Measurements from ENCODE around the gene GPR146. TPM values are rescaled to one million over a fixed set of nuclear protein-coding genes. Genes with fewer than 3 reads are reported as not detected.

Gene GPR146
- total RNA-seq, 1 donor from 2014 or later, result 2.2 TPM

GRCh38 chr7:1056785-1057410 is 12.6 kb downstream of the GPR146 start:
- no peak for DNase-seq (ENCODE audit: low read depth)

GRCh38 chr7:1057416-1058291 is 13.3 kb downstream of the GPR146 start:
- DNase-seq (ENCODE audit: low read depth), result no peak

GRCh38 chr7:1058311-1058710 is 14.0 kb downstream of the GPR146 start:
- DNase-seq (ENCODE audit: low read depth), result no peak

- DNase-seq (ENCODE audit: low read depth), result no peak
Observed at GRCh38 chr7:1058821-1059199, 14.5 kb downstream of the GPR146 start.

- no peak for DNase-seq (ENCODE audit: low read depth)
Observed at GRCh38 chr7:1059200-1060091, 15.1 kb downstream of the GPR146 start.

GRCh38 chr7:1060315-1061072 is 16.1 kb downstream of the GPR146 start:
- DNase-seq (ENCODE audit: low read depth), result no peak

- DNase-seq (ENCODE audit: low read depth), result no peak
Observed at GRCh38 chr7:1061180-1061579, 16.8 kb downstream of the GPR146 start.

GRCh38 chr7:1062296-1063294 is 18.2 kb downstream of the GPR146 start:
- DNase-seq (ENCODE audit: low read depth), result no peak

GRCh38 chr7:1063361-1063760 is 19.0 kb downstream of the GPR146 start:
- no peak for DNase-seq (ENCODE audit: low read depth)

- DNase-seq (ENCODE audit: low read depth), result no peak
Observed at GRCh38 chr7:1064581-1064980, 20.2 kb downstream of the GPR146 start.

GRCh38 chr7:1065263-1065584 is 20.9 kb downstream of the GPR146 start:
- DNase-seq (ENCODE audit: low read depth), result no peak

- peak; percentile 82 for DNase-seq (ENCODE audit: low read depth)
Observed at GRCh38 chr7:1065585-1066241, 21.4 kb downstream of the GPR146 start.

- DNase-seq (ENCODE audit: low read depth), result no peak
Observed at GRCh38 chr7:1066242-1066588, 21.9 kb downstream of the GPR146 start.

- DNase-seq (ENCODE audit: low read depth), result no peak
Observed at GRCh38 chr7:1068013-1068412, 23.7 kb downstream of the GPR146 start.

GRCh38 chr7:1068619-1069018 is 24.3 kb downstream of the GPR146 start:
- no peak for DNase-seq (ENCODE audit: low read depth)

- DNase-seq (ENCODE audit: low read depth), result no peak
Observed at GRCh38 chr7:1070544-1071011, 26.2 kb downstream of the GPR146 start.

GRCh38 chr7:1071731-1072254 is 27.4 kb downstream of the GPR146 start:
- no peak for DNase-seq (ENCODE audit: low read depth)

GRCh38 chr7:1073142-1073977 is 29.0 kb downstream of the GPR146 start:
- no peak for DNase-seq (ENCODE audit: low read depth)
